GM21528 (cell line): ENCODE results near the gene CCDC69.
A peak's percentile ranks its signal among the peaks of the same experiment; 100 is the strongest.

ENCODE experiments used
- ATAC-seq: cut with Tn5 transposase; IDR thresholded peaks from one replicate; pipeline ENCODE4 v1.9.1; 2021; ENCODE audit warnings: mild to moderate bottlenecking, moderate library complexity; ENCODE audit not compliant: unreplicated experiment, low FRiP score

The CCDC69 gene

DNA sequence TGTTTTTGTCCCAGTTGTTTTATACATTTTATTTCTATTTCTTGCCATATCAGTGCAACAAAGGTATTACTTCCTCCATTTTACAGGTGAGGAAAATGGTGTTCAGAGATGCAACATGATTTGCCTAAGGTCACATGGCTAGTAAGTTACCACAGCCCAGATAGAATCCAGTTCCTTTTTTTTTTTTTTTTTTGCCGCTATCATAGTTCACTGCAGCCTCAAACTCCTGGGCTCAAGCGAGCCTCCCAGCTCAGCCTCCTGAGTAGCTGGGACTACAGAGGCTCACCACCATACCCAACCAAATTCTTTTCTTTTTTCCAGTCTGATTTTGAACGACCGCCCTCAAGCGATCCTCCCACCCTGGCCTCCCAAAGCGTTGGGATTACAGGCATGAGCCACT lies 480 bp upstream of the CCDC69 start:
- peak; percentile 40 for ATAC-seq

GRCh38 chr5:151222790-151223446 lies 974 bp downstream of the CCDC69 start:
- ATAC-seq: peak; percentile 71

DNA sequence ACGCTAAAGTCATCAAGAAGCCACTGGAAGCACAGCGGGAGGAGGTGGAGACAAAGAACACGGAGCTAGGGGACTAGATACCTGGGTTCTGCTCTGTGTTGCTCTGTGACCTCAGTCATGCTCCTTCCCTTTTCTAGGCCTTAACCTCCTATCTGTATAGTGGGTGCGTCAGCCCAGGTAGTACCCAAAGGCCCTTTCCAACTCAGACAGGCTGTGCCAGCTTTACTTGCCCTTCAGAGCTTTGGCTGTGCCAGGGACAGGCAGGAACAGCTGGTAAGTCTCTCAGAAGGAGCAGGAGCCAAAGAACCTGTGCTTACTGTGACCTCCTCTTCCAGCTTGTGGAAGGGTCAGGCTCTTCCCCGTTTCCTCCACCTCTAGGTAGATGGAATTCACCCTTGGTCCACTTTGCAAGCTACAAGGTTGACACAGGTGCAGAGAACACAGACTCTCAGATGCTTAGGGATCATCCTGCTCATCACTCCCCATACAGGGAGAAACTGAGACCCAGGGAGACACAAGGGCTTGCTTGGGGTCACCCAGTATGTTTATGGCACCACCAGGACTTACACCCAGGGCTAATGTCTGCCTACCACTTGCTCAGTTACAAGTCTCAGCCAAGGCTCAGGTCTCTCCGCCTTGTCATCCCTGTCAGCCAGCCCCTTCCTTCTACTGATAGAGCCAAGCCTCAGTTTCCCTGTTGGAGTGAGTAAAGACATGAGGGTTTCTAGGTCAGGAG lies 1.7 kb downstream of the CCDC69 start:
- no peak for ATAC-seq

- ATAC-seq: no peak
These were observed 2.3 kb downstream of the CCDC69 start for GRCh38 chr5:151221574-151221973.

DNA sequence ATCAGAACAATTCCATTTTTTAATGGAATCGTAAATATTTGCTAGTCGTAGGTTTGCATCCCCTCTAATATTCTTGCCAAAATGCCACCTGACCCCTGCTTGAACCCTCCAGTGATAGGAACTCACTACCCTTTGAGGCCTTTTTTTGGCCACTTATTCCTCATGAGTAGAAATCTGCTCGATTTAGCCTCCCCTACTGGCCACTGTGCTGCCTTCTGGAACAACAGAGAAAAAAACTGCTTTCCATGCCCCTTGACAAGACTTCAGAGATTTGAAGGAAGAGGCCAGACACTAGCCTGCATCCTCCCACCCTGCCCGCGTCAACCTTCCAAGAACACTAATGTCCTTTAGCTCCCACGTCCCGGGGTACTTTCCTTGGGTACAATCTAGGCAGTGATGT lies 4.1 kb downstream of the CCDC69 start:
- no peak for ATAC-seq

GRCh38 chr5:151219138-151219537 lies 4.8 kb downstream of the CCDC69 start:
- ATAC-seq: no peak

- no peak for ATAC-seq
These were observed 5.7 kb downstream of the CCDC69 start for GRCh38 chr5:151218177-151218576.

DNA sequence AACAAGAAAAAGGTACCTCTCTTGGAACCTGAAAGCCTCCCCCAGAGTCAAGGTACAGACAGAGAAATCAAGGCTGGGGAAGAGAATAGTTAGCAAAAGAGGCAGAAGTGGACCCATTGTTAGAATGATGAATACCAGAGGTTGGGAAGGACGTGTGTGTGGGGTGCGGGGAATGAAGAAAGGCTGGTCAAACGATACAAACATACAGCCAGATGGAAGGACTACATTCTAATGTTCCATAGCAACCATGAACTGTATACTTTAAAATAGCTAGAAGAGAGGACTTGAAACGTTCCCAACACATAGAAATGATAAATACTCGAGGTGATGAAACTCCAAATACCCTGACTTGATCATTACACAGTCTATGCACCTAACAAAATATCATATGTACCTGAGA lies 7.1 kb downstream of the CCDC69 start:
- ATAC-seq: no peak

DNA sequence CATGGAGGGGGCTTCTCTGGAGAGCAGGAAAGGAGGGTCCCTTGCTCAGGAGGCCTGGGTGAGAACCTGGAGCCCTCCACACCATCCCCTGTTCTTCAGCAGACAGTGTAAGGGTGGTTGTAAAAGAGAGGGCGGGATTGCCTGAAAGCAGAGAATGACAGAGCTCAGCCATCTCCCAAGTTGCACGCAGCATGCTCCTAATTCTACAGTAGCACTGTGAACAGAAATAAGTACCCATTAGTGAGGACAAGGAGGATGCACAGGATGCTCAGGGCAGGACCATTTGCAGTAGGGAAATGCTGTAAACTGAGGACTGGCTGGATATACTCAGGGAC lies 8.4 kb downstream of the CCDC69 start:
- no peak for ATAC-seq

DNA sequence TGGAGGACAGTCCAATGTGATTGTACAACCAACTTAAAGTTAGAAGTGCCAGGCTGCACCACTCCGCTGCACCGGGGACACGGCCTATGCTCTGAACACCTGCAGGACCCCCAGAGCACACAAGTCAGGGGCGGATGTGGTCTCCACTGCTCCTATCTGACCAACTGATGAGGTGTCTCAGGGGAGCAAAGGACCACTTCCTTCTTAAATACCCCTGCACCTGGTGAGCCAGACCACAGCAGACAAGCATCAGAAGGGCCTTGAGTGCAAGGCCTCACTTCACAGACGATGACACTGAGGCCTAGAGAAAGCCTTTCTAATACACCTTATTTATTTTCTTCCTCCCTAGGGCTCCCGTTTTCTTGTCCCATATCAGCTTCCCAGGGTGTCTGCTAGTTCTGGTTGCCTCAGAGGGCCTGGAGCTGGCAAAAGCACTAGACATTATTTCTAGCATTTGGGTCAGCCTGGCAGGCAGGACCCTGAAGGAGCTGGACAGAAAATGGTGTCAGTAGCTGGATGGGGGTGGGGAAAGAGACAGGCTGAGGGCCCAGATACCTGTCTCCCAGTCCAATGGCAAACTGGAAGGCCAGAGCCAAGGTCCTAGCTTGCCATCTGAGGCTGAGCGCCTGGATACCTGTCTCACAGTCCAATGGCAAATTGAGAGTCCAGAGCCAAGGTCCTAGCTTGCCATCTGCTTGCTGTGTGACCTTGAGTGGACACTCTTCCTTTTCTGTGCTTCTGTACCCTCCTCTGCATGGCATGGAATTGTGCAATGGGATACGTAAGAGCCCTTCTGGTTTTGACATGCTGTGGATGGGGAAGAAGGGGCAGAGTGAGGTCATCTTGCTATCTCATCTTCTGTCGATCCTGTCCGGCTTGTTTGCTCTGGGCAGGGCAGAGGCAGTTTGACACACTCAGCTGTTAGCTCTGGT lies 9.0 kb downstream of the CCDC69 start:
- ATAC-seq: peak; percentile 59

- peak; percentile 82 for ATAC-seq
These were observed 9.9 kb downstream of the CCDC69 start for GRCh38 chr5:151213803-151214613.

DNA sequence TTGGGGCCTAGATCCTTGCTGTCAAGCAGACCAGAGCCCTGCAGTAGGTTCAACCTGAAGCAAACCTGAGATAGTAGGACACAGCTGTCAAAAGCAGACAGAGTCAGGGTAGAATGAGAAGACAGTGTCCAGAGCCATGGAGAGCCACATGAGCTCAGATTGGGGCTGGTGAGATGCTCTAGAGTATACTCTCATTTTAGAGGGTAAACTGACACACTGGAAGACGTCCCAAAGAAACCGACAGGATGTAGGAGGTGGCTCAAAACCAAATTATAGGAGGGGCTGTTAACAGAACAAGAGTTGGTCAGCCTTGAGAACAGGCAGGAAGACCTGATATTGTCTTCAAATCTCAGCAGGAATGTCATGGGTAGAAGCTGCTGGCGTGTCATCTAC lies 11.5 kb downstream of the CCDC69 start:
- ATAC-seq: peak; percentile 5

DNA sequence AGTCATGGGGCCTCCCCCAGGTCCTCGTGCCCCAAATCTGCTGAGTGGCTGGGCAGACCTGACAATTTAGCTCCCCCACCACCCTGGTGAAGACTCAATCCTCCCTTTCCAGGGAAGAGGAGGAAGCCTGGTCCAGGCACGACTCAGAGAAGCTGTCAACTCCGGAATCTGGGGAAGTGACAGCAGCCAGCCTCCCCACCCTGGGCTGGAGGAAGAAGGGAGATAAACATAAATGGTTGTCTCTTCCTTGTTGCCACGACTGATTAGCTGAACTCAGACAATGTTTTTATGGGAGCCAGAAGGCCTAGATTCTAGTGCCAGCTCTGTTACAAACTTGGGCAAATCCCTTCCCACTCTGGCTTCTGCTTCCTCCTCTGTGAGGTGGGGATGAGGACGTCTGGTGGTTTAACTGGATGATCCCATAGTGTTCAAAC lies 15.4 kb downstream of the CCDC69 start:
- ATAC-seq: no peak

DNA sequence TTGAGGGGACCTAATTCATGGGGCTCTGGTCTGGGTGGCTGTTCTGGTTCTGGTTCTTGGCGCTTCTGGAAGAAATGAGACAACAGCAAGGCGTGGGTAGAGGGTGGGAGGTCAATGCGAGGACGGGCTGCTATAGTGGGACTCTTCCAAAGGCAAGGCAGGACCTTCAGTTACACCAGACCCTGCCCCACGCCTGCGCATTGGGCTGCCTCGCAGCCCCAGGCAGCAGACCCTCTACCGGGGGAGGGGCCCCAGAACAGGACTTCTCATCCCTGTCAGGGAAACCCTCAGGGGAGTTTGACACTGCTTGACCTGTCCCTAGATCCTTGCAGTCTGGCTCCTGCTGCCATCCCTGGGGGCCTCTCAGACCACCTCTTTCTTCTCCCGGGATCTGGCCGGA lies 18.5 kb downstream of the CCDC69 start:
- no peak for ATAC-seq

DNA sequence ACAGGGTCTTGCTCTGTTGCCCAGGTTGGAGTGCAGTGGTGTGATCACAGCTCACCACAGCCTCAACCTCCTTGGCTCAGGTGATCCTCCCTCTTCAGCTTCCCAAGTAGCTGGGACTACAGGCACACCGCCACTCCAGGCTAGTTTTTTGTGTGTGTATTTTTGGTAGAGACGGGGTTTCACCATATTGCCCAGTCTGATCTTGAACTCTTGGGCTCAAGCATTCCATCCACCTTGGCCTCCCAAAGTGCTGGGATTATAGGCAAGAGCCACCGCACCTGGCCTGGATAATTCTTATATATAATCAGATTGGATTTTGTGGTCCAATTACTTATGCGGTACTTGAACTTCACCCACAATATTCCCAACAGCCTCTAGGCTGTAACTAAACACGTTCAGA lies 19.8 kb downstream of the CCDC69 start:
- no peak for ATAC-seq

- ATAC-seq: no peak
These were observed 21.3 kb downstream of the CCDC69 start for GRCh38 chr5:151202381-151203139.

DNA sequence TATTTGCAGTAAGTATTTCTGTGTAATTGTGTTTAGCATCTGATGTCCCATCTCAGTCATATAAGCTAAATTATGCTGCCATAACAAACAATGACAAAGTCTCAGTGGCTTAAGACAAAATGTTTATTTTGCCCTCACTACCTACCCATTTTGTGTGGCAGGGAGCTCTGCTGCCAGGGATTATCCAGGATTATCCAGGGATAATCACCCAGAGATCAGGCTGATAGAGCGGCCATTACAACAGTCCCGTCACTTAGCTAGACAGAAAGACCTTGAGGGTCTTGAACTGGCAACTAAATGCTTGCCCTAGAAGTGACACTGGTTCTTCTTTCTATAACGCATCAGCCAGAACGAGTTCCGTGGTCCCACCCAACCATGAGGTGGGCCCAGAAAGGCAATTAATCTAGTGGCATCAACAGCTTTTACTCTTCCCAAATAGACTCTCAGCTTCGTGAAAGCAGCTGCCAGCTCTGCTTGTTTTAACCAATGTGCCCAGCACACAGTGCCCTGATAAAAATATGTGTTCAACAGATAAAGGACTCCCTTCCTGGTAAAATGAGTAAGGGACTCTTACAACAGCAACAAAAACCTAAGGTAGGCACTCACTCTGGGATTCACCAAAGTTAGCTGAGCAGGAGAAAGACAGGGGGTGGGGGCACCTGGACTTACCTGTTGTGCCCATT lies 22.8 kb downstream of the CCDC69 start:
- ATAC-seq: no peak

- no peak for ATAC-seq
These were observed 24.2 kb downstream of the CCDC69 start for GRCh38 chr5:151199581-151200185.

DNA sequence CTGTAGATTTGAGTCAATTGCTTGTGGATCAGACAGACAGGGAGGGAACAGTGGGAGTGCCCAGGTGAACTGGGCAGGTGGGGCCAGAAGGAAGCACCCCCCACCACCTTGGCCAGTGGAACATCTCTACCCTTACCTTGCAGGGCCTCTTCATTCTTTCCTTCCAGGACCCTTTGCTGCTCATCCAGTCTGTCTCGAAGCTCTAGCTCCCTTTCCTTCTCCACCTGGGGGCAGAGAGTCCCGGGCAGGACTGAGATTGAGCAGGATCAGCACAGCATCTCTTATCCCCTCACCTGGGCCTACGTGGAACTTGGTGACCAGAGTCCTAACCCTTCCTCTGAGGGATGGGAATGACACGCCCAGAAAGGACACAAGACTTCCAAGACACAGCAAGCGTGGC lies 25.0 kb downstream of the CCDC69 start:
- no peak for ATAC-seq
